PC-9 (cell line): ENCODE results near the gene LCAT. TPM values are rescaled to one million over a fixed set of nuclear protein-coding genes. Genes with fewer than 3 reads are reported as not detected.

Experiments used
- BruUV-seq: library from RNA; stranded (reverse); fragments of 400-500 nt; replicated peaks from 2 replicates; lab custom pipeline; 2021; lab: Mats Ljungman, UMichigan
- CTCF ChIA-PET: fragments of 300-600 bp; sonication (Branson Sonifier 250); formaldehyde crosslinking; loops from one replicate; lab custom pipeline; 2022; ENCODE audit warnings: antibody characterized with exemption; lab: Charles Lee
- POLR2A ChIA-PET: fragments of 300-600 bp; sonication (Branson Sonifier 250); formaldehyde crosslinking; loops from one replicate; lab custom pipeline; 2022; ENCODE audit warnings: antibody characterized with exemption; ENCODE audit not compliant: unreplicated experiment; lab: Charles Lee
- DNase-seq, 2 experiments: peaks; one replicate each; pipeline versions ENCODE4 v3.0.0 to v3.0.0-alpha.2; 2015 to 2022; ENCODE audit warnings: mixed read lengths in 1 of 2
- H2AFZ ChIP-seq: fragments of 200-600 bp; sonication (generic); 2 replicates; pipeline ENCODE4 v1.8.1; 2017; ENCODE audit warnings: antibody characterized with exemption
- H3F3A ChIP-seq: fragments of 200-600 bp; sonication (generic); 2 replicates; pipeline ENCODE4 v1.8.1; 2017; ENCODE audit warnings: antibody characterized with exemption, mild to moderate bottlenecking, low read depth; ENCODE audit not compliant: insufficient read depth
- H3K27ac ChIP-seq: fragments of 200-600 bp; sonication (generic); 2 replicates; pipeline ENCODE4 v1.6.1; 2016; ENCODE audit warnings: mixed run types
- H3K27me3 ChIP-seq: fragments of 200-600 bp; sonication (generic); 2 replicates; pipeline ENCODE4 v1.6.1; 2016; ENCODE audit warnings: low read depth, mixed run types; ENCODE audit not compliant: insufficient read depth
- H3K36me3 ChIP-seq: fragments of 200-600 bp; sonication (generic); 2 replicates; pipeline ENCODE4 v1.6.1; 2016; ENCODE audit warnings: low read depth, mixed run types
- H3K4me1 ChIP-seq: fragments of 200-600 bp; sonication (generic); replicated peaks from 2 replicates; pipeline ENCODE4 v1.6.1; 2016; ENCODE audit warnings: mixed run types; ENCODE audit not compliant: insufficient read depth
- H3K4me2 ChIP-seq: fragments of 200-600 bp; sonication (generic); 2 replicates; pipeline ENCODE4 v1.6.1; 2017; ENCODE audit warnings: mixed run types
- H3K4me3 ChIP-seq: fragments of 200-600 bp; sonication (generic); 2 replicates; pipeline ENCODE4 v1.6.1; 2016; ENCODE audit warnings: mixed run types
- H3K79me2 ChIP-seq: fragments of 200-600 bp; sonication (generic); 2 replicates; pipeline ENCODE4 v1.6.1; 2017; ENCODE audit warnings: low read depth, mixed run types
- H3K9me2 ChIP-seq: fragments of 200-600 bp; sonication (generic); 2 replicates; pipeline ENCODE4 v1.8.1; 2017; ENCODE audit warnings: mild to moderate bottlenecking; ENCODE audit not compliant: insufficient read depth
- H3K9me3 ChIP-seq: fragments of 200-600 bp; sonication (generic); 2 replicates; pipeline ENCODE4 v1.8.1; 2016; ENCODE audit warnings: low read depth; ENCODE audit not compliant: insufficient read depth
- H4K20me1 ChIP-seq: fragments of 200-600 bp; sonication (generic); 2 replicates; pipeline ENCODE4 v1.8.1; 2017; ENCODE audit not compliant: insufficient read depth
- CTCF ChIP-seq: fragments of 200-600 bp; sonication (generic); conservative IDR thresholded peaks from 2 replicates; pipeline ENCODE4 v1.6.1; 2017; ENCODE audit warnings: mixed run types, antibody characterized with exemption, mild to moderate bottlenecking, moderate library complexity
- EZH2 ChIP-seq: fragments of 200-600 bp; sonication (generic); IDR thresholded peaks from 2 replicates; pipeline ENCODE4 v1.8.0; 2017; ENCODE audit warnings: antibody characterized with exemption, low read depth
- intact Hi-C: fragments of 100-400 bp; cut with micrococcal nuclease; formaldehyde crosslinking; loops from one replicate; pipeline ENCODE4 v1.10.0; 2022; ENCODE audit not compliant: unreplicated experiment
- total RNA-seq: library from RNA; stranded (reverse); gene quantifications from 2 replicates; pipeline ENCODE4 v1.2.3, GENCODE V29; 2021

The LCAT gene
- total RNA-seq, 1 experiment from 2014 or later, result 11.9 TPM

GRCh38 chr16:67914758-67915495 lies 29.0 kb downstream of the LCAT start:
- BruUV-seq, result no TSS peak
- Histone ChIP-seq H3K27me3 (no peaks in the 10 kb centered on the region), H3F3A (no peaks in the 10 kb centered on the region), H3K36me3 (no peaks in the 10 kb centered on the region), H3K79me2 (no peaks in the 10 kb centered on the region), H3K4me1 (no peaks in the 10 kb centered on the region), H3K4me3 (no peak overlapping the region), H2AFZ (no peak overlapping the region), H3K9me2 (no peaks in the 10 kb centered on the region), H4K20me1 (peaks cover 42% of the 10 kb centered on the region), H3K27ac (no peak overlapping the region), H3K4me2 (no peak overlapping the region), H3K9me3 (no peaks in the 10 kb centered on the region)
- POLR2A ChIA-PET, result interaction anchor here (0.7 kb wide), 1 partner anchor 99 kb away, joined by 11 read pairs; no protein-coding TSS in a partner anchor
- DNase-seq, result no peak
- intact Hi-C loops, result no loop called here
- CTCF ChIA-PET, result interaction anchor here (0.6 kb wide), 1 partner anchor 79 kb away, joined by 8 read pairs; no protein-coding TSS in a partner anchor
- TF ChIP-seq EZH2, result no peak
- TF ChIP-seq CTCF, result no peak

- DNase-seq, result no peak
Measured at GRCh38 chr16:67910158-67910557, 33.8 kb downstream of the LCAT start.

GRCh38 chr16:67909056-67909742 lies 34.7 kb downstream of the LCAT start:
- H3K9me3 ChIP-seq, result no peaks in the 10 kb centered on the region
- no peak overlapping the region for H2AFZ ChIP-seq
- no peaks in the 10 kb centered on the region for H3K9me2 ChIP-seq
- no peak overlapping the region for H3K4me3 ChIP-seq
- H3K4me2 ChIP-seq, result no peak overlapping the region
- no peaks in the 10 kb centered on the region for H3K27me3 ChIP-seq
- H3K79me2 ChIP-seq, result no peaks in the 10 kb centered on the region
- CTCF ChIA-PET, result no interaction called here
- TF ChIP-seq EZH2 (no peak), CTCF (no peak)
- peaks cover 4% of the 10 kb centered on the region; the same call in 1 of the 2 replicates for H4K20me1 ChIP-seq
- no peak for DNase-seq
- no peaks in the 10 kb centered on the region for H3K36me3 ChIP-seq
- no TSS peak for BruUV-seq
- no peak overlapping the region for H3K27ac ChIP-seq
- POLR2A ChIA-PET, result no interaction called here
- intact Hi-C loops, result no loop called here
- no peaks in the 10 kb centered on the region for H3F3A ChIP-seq
- H3K4me1 ChIP-seq, result no peaks in the 10 kb centered on the region

More at GRCh38 chr16:67910158-67910557, 33.8 kb downstream of the LCAT start:
- intact Hi-C loops, result no loop called here
- CTCF ChIA-PET, result no interaction called here
- Histone ChIP-seq H2AFZ (no peak overlapping the region), H3K27ac (no peak overlapping the region), H3K4me3 (no peak overlapping the region), H3K4me1 (no peaks in the 10 kb centered on the region), H3K79me2 (no peaks in the 10 kb centered on the region), H3K36me3 (no peaks in the 10 kb centered on the region), H3K9me3 (no peaks in the 10 kb centered on the region), H3K4me2 (no peak overlapping the region), H3K9me2 (no peaks in the 10 kb centered on the region), H3K27me3 (no peaks in the 10 kb centered on the region), H4K20me1 (peaks cover 4% of the 10 kb centered on the region; the same call in 1 of the 2 replicates), H3F3A (no peaks in the 10 kb centered on the region)
- POLR2A ChIA-PET, result no interaction called here
- no peak for TF ChIP-seq EZH2
- no peak for TF ChIP-seq CTCF
- no TSS peak for BruUV-seq
